LNCaP clone FGC (cell line): ENCODE results near the gene METTL24.
"Not testable (repeated sequence)": the region's sequence is repeated elsewhere in the genome, so short reads cannot be mapped to it uniquely, and the experiment has no call there.

Experiments
- DNase-seq: peaks from one replicate; pipeline ENCODE4 v3.0.0-alpha.2; 2011; ENCODE audit warnings: low read depth
- H3K4me3 ChIP-seq: 2 replicates; pipeline ENCODE4 v1.5.1; 2011; ENCODE audit warnings: mild to moderate bottlenecking, low read depth, low read length, control low read depth
- CTCF ChIP-seq: IDR thresholded peaks from 2 replicates; pipeline ENCODE4 v1.5.1; 2012; ENCODE audit warnings: mild to moderate bottlenecking; ENCODE audit not compliant: control insufficient read depth, insufficient read depth; ENCODE audit errors: extremely low read depth

METTL24 gene

GRCh38 chr6:110250838-110251237 is 107.3 kb downstream of the METTL24 start:
- DNase-seq = no peak
- H3K4me3 ChIP-seq = no peak overlapping the region
- no peak for TF ChIP-seq CTCF

DNA sequence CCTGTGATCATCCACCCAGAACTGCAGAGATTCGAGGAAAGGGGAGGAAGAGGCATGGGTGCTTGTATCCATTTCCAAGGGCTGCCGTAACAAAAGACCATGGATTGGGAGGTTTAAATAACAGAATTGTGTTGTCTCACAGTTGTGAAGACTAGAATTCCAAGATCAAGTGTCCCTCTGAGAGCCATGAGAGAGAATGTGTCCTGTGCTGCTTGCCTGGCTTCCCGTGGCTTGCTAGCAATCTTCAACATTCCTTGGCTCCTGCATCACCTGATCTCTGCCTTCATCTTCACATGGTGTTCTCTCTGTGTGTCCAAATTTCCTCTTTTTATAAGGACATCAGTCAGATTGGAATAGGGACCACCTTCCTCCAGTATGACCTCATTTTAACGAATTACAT is 108.1 kb downstream of the METTL24 start:
- no peak for DNase-seq
- no peak for TF ChIP-seq CTCF
- H3K4me3 ChIP-seq = no peak overlapping the region

DNA sequence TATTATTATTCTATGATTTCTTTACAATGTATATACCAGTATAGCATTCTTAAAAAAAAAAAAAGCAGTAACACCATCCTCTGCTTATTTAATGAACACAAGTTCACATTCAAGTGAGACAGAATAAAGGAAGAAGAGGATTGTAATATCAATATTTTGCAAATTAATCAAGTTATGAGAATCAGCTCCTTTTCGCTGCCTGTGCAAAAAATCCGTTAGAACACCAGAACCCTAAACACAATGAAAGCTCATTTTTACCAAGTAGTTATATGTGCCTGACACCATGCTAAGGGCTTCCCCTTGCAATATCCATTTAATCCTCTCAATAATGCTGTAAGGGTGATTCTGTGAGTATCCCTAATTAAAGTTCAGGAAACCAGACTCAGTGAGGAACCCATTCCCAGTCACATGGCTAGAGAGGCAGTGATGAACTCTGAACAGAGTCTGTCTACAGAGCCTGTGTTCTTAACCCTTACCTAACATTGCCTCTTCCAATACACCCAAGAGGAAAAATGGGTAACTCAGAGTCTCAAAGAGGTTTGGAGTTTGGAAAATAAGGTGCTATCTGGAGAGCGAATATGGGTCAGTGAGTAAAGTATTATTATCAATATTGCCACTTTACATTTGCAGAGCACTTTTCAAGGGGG is 111.1 kb downstream of the METTL24 start:
- no peak for DNase-seq
- H3K4me3 ChIP-seq = no peak overlapping the region
- no peak for TF ChIP-seq CTCF

- DNase-seq = no peak
- H3K4me3 ChIP-seq = no peak overlapping the region
- no peak for TF ChIP-seq CTCF
Measured at GRCh38 chr6:110246378-110246777, 111.8 kb downstream of the METTL24 start.

DNA sequence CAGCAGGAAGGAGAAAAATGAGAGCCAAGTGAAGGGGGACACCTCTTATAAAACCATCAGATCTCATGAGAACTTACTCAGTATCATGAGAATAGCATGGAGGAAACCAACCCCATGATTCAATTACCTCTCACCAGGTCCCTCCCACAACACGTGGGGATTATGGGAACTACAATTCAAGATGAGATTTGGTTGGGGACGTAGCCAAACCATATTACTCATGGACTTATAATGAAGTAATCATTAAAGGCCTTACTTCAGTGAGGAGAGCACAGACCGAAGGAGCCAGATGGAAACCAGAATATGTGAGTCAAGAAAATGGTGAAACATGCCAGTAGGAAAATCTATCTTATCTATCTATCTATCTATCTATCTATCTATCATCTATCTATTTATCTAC is 113.5 kb downstream of the METTL24 start:
- not testable (repeated sequence) for DNase-seq, H3K4me3 ChIP-seq

DNA sequence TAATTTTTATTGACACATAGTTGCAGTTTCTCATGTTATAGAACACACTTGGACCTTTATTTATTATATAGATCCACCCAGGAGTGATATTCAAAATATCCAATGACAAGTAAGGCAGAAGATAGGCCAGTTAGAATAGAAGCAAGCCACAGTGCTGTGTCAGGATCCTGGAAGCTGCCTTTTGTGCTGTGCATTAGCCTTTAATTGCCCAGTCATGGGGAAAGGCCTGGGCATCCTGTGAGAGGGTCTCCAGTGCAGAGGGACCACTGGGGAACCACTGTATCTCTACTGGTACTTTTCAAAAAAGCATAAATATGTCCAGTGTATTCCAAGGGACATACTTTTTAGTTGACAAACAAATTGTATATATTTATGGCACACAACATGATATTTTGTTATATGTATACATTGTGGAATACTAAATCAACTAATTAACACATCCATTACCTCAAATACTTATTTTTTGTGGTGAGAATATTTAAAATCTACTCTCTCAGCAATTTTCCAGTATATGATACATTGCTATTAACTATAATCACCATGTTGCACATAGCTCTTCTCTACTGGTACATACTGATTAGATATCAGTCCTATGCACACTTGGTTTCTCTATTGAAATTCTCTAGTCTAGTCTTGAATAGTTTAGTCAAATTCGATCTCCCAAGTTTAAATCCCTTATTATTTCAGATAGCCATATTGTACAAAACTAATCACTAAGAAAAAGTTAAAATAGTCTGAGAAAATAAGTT is 118.4 kb downstream of the METTL24 start:
- H3K4me3 ChIP-seq = no peak overlapping the region
- TF ChIP-seq CTCF = no peak
- DNase-seq = no peak

DNA sequence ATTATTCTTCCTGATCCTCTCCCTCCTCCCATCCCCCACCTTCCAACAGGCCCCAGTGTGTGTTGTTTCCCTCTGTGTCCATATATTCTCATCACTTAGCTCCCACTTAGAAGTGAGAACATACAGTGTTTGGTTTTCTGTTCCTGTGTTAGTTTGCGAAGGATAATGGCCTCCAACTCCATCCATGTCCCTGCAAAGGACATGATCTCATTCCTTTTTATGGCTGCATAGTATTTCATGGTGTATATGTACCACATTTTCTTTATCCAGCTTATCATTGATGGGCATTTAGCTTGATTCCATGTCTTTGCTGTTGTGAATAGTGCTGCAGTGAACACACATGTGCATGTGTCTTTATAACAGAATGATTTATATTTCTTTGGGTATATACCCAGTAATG is 122.1 kb downstream of the METTL24 start:
- not testable (repeated sequence) for H3K4me3 ChIP-seq, DNase-seq

- no peak for DNase-seq
- TF ChIP-seq CTCF = no peak
- H3K4me3 ChIP-seq = no peak overlapping the region
Measured at GRCh38 chr6:110233770-110234374, 124.3 kb downstream of the METTL24 start.
